Glutamatergic neuron (in vitro differentiated cells): ENCODE results near the gene SIGLEC11. TPM values are rescaled to one million over a fixed set of nuclear protein-coding genes. Genes with fewer than 3 reads are reported as not detected.

ENCODE experiments used
- DNase-seq: peaks from one replicate; pipeline ENCODE4 v3.0.0; 2022
- H3K27ac Mint-ChIP-seq: one replicate; pipeline ENCODE4 v1.8.0; 2020; ENCODE audit warnings: mild to moderate bottlenecking, mixed read lengths, inconsistent platforms; ENCODE audit not compliant: unreplicated experiment
- H3K27me3 Mint-ChIP-seq: one replicate; pipeline ENCODE4 v1.8.0; 2020; ENCODE audit warnings: mild to moderate bottlenecking, moderate library complexity, mixed read lengths, inconsistent platforms; ENCODE audit not compliant: unreplicated experiment
- H3K36me3 Mint-ChIP-seq: one replicate; pipeline ENCODE4 v1.8.0; 2020; ENCODE audit warnings: mild to moderate bottlenecking, mixed read lengths, inconsistent platforms; ENCODE audit not compliant: unreplicated experiment
- H3K4me1 Mint-ChIP-seq: one replicate; pipeline ENCODE4 v1.8.0; 2020; ENCODE audit warnings: mild to moderate bottlenecking, low read depth, mixed read lengths, inconsistent platforms; ENCODE audit not compliant: unreplicated experiment
- H3K4me3 Mint-ChIP-seq: one replicate; pipeline ENCODE4 v1.8.0; 2020; ENCODE audit warnings: mild to moderate bottlenecking, mixed read lengths, inconsistent platforms; ENCODE audit not compliant: unreplicated experiment
- H3K9me3 Mint-ChIP-seq: one replicate; pipeline ENCODE4 v1.8.0; 2020; ENCODE audit warnings: mild to moderate bottlenecking, moderate library complexity, mixed read lengths, inconsistent platforms; ENCODE audit not compliant: unreplicated experiment
- CTCF ChIP-seq: fragments of 200-600 bp; sonication (generic); IDR thresholded peaks from one replicate; pipeline ENCODE4 v1.5.0; 2021; ENCODE audit not compliant: partially characterized antibody, unreplicated experiment
- total RNA-seq: library from RNA; stranded (reverse); fragmentation: NEBNext Ultra II Directional; extraction: Animal tissue kit (Norgen Biotek cat#: 25700); gene quantifications from one replicate; pipeline ENCODE4 v1.2.1, GENCODE V29; 2021; ENCODE audit not compliant: unreplicated experiment

The SIGLEC11 gene
- total RNA-seq, 1 donor from 2014 or later = not detected

GRCh38 chr19:49954933-49955332 lies 6.0 kb downstream of the SIGLEC11 start:
- H3K36me3 Mint-ChIP-seq = no peaks in the 10 kb centered on the region
- no peak overlapping the region for H3K4me3 Mint-ChIP-seq
- TF ChIP-seq CTCF = no peak
- DNase-seq = no peak
- H3K9me3 Mint-ChIP-seq = peaks cover 2% of the 10 kb centered on the region
- peaks cover 11% of the 10 kb centered on the region for H3K4me1 Mint-ChIP-seq
- H3K27ac Mint-ChIP-seq = no peak overlapping the region
- peaks cover 3% of the 10 kb centered on the region for H3K27me3 Mint-ChIP-seq

- no peak for DNase-seq
- Mint-ChIP-seq H3K4me1 (peaks cover 11% of the 10 kb centered on the region), H3K27ac (no peak overlapping the region), H3K9me3 (peaks cover 2% of the 10 kb centered on the region), H3K27me3 (peaks cover 3% of the 10 kb centered on the region), H3K36me3 (no peaks in the 10 kb centered on the region), H3K4me3 (no peak overlapping the region)
- no peak for TF ChIP-seq CTCF
Observed at GRCh38 chr19:49954092-49954829, 6.7 kb downstream of the SIGLEC11 start.

GRCh38 chr19:49953416-49953815 lies 7.6 kb downstream of the SIGLEC11 start:
- H3K4me3 Mint-ChIP-seq = no peak overlapping the region
- H3K9me3 Mint-ChIP-seq = peaks cover 2% of the 10 kb centered on the region
- no peak for TF ChIP-seq CTCF
- no peak for DNase-seq
- no peaks in the 10 kb centered on the region for H3K36me3 Mint-ChIP-seq
- H3K27me3 Mint-ChIP-seq = peaks cover 3% of the 10 kb centered on the region
- no peak overlapping the region for H3K27ac Mint-ChIP-seq
- H3K4me1 Mint-ChIP-seq = peaks cover 11% of the 10 kb centered on the region

GRCh38 chr19:49952906-49953305 lies 8.1 kb downstream of the SIGLEC11 start:
- no peak for TF ChIP-seq CTCF
- DNase-seq = no peak
- peaks cover 2% of the 10 kb centered on the region for H3K9me3 Mint-ChIP-seq
- peaks cover 3% of the 10 kb centered on the region for H3K27me3 Mint-ChIP-seq
- no peak overlapping the region for H3K27ac Mint-ChIP-seq
- no peak overlapping the region for H3K4me3 Mint-ChIP-seq
- H3K36me3 Mint-ChIP-seq = no peaks in the 10 kb centered on the region
- H3K4me1 Mint-ChIP-seq = peaks cover 11% of the 10 kb centered on the region

- H3K4me3 Mint-ChIP-seq = no peak overlapping the region
- no peak overlapping the region for H3K27ac Mint-ChIP-seq
- peaks cover 2% of the 10 kb centered on the region for H3K9me3 Mint-ChIP-seq
- H3K36me3 Mint-ChIP-seq = no peaks in the 10 kb centered on the region
- peaks cover 3% of the 10 kb centered on the region for H3K27me3 Mint-ChIP-seq
- peaks cover 11% of the 10 kb centered on the region for H3K4me1 Mint-ChIP-seq
- DNase-seq = no peak
- TF ChIP-seq CTCF = no peak
Observed at GRCh38 chr19:49952479-49952836, 8.5 kb downstream of the SIGLEC11 start.
